GM21447 (cell line): ENCODE measurements around the gene NSMF.

Experiments
- ATAC-seq: cut with Tn5 transposase; IDR thresholded peaks from one replicate; pipeline ENCODE4 v1.9.1; 2021; ENCODE audit not compliant: unreplicated experiment

Gene NSMF

DNA sequence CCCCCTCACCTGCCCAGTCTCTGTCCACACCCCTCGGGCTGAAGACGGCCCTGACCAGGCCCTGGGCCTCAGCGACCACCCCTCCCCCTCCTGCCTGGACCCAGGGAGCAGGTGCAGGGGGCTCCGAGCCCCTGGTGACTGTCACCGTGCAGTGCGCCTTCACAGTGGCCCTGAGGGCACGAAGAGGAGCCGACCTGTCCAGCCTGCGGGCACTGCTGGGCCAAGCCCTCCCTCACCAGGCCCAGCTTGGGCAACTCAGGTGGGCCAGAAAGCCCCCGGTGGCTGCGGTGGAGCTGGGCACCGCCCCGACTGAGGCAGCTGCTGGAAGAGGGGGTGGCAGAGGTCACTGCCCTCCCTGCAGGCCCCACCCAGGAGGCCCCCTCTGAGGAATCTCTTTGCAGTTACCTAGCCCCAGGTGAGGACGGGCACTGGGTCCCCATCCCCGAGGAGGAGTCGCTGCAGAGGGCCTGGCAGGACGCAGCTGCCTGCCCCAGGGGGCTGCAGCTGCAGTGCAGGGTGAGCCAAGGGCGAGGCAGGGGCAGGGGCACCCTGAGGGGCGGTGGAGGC is 25.7 kb downstream of the NSMF start:
- ATAC-seq, result no peak

- ATAC-seq, result no peak
These were observed 26.3 kb downstream of the NSMF start for GRCh38 chr9:137432687-137433348.

DNA sequence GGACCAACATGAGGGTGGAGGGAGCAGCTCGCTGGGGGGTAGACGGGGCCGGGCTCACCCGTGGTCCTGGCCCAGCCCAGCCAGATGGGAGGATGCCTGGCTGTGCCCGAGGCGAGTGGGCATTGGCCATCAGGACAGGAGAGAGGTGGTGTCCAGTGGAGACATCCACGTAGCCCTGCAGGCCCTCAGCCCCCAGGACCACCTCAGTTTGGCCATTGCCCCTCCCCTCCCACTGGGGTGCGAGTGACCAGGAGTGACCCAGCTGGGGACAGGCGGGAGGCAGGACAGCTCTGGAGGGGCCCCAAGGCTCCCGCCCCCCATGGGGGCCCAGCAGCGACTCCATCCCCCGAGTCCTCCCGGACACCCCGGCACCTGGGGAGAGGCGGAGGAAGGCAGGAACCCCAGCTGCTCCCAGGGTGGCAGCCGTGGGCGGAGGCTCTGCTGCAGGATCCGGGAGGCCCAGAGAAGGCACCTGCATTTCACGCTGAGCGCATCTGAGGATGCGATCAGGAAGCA is 27.7 kb downstream of the NSMF start:
- no peak for ATAC-seq

- no peak for ATAC-seq
These were observed 28.3 kb downstream of the NSMF start for GRCh38 chr9:137430723-137431415.

DNA sequence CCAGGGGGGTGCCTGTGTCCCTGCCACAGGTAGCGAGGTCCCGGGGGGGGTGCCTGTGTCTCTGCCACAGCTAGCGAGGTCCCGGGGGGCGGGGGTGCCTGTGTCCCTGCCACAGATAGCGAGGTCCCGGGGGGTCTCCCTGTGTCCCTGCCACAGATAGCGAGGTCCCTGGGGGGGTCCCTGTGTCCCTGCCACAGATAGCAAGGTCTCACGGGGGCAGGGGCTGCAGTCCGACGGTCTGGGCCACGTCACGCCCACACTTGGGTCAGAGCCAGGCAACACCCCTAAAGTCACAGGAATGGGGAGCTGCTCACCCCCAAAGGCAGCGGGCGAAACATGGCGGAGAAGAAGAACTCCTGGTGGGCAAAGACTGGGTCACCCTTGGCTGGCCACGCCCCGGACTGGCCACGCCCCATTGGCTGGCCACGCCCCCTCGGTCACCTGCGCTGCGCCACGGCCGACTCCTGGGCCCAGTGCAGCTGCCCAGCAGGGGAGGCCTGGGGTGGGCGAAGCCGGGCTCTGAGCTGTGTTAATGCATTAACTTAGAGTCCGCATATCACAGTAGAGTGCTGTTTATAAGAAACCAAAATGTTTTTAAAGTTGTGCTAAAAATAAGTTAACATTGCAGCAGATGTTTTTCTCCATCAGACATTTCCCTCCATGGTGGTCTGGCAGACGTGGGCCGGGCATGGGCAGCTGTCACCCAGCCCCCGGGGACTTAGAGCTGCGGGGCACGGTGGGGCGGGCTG is 29.0 kb downstream of the NSMF start:
- ATAC-seq, result no peak

GRCh38 chr9:137429546-137429890 is 29.6 kb downstream of the NSMF start:
- no peak for ATAC-seq

GRCh38 chr9:137428841-137429545 is 30.1 kb downstream of the NSMF start:
- no peak for ATAC-seq

- ATAC-seq, result no peak
These were observed 30.9 kb downstream of the NSMF start for GRCh38 chr9:137428311-137428630.

DNA sequence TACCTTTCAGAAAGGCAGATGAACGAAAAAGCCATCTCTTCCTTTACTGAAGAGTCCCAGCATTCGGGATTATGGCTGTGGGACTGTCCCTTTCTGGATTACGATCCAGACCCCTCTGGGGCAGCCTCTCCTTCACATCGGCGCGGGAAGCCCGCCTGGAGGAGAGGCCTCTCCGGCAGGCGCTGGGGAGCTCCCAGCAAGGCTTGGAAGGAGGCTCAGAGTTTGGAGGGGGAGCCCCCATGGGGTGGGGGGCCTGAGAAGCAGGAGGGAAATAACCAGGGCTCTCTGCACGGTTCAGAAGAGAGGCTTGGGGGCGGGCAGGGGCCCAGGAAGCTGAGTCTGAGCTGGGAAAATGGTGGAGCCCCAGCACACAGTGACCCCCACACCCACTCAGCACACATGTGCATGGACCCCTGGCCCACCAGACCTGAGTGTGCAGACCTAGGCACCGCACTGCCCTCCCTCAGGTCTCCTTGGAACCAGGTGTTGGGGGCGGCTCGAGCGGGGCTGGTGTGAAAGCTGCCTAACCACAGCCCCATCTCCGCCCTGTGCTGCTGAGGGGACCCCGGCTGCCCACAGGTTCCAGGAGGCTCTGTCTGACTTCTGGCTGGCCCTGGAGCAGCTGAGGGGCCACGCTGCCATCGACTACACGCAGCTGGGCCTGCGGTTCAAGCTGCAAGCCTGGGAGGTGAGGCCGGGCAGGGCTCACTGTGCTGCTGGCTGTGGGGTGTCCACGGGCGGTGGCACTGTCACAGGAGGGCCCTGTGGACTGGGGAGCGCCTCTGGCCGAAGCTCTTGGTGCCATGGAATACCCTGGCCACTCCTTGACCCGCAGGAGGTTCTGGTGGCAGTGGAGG is 31.5 kb downstream of the NSMF start:
- no peak for ATAC-seq

DNA sequence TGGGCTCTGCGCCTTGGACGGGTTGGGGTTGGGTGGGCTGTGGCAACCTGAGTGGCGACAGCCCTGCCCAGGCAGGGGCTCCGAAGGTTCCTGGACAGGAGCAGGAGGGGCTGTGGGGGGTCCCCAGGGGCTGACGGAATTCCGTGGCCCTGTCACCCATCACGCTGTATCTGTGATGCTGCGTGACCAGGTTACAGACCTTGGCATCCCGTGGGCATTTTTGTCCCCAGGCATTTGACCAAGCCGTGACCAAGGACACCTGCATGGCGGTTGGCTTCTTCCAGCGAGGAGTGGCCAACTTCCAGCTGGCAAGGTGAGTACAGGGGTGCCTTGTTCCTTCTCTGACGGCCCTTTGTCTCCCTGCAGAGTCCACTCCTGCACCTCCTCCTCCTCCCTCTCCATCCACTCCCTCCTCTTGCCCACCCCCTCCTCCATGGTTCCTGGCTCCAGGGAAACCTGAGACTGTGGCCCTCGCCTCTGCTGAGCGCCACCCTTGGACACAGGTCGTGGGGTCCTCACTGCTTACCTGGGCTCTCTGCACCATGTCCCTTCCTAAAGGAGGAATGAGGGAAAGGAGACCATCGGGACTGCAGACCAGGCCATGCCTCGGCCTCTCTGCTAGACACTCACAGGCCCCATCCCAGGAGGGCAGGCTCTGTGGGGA is 33.0 kb downstream of the NSMF start:
- ATAC-seq, result no peak

GRCh38 chr9:137423514-137424291 is 35.4 kb downstream of the NSMF start:
- no peak for ATAC-seq

DNA sequence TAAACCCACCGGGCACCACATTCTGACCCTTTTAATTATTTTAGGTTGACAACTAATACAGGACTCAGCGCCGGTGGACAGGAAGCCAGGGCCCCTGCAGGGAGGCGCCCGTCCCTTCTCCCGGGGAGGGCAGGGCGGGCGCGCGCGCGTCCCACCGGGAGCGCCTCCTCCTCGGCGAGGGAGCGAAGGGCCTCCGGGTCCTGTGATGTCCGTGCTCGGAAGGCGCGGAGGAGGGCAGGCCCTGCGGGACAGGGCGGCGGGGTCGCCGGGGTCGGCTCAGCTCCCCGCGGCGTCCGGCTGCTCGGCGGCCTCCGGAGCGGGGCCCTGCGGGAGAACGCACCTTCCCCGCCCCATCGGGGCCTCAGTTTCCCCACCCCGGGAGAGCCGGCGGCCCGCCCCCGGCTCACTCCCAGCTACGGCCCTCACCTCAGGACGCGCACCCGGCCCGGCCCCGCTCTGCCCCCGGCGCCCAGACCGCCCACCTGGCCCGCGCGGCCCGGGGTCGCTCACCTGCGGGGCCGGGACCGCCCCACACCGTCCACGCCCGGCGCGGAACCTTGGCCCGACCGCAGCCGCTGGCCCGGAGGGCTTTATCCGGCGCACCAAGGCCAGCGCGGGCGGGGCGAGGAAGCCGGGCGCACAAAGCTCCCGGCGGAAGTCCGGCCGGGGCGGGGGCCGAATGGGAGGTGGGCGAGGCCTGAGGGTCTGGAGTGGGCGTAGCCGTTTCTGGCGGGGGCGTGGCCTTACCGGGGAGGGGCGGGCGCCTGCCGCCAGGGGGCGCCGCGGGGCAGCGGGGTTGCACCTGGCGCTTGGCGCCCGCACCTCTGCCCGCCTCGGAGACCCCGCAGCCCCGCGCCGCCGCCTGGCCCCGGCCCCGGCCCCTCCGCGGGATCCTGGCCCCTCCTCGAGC is 36.3 kb downstream of the NSMF start, which contains the start of the genes EXD3 and NOXA1:
Gene EXD3, minus strand, starts transcription at position 559 of the 910 bp plus-strand sequence. CDS start 27,805 bp downstream, outside the sequence.
Gene NOXA1, plus strand, starts transcription at position 790 of the 910 bp plus-strand sequence. CDS start 137 bp downstream, outside the sequence.
- peak; percentile 76 for ATAC-seq

DNA sequence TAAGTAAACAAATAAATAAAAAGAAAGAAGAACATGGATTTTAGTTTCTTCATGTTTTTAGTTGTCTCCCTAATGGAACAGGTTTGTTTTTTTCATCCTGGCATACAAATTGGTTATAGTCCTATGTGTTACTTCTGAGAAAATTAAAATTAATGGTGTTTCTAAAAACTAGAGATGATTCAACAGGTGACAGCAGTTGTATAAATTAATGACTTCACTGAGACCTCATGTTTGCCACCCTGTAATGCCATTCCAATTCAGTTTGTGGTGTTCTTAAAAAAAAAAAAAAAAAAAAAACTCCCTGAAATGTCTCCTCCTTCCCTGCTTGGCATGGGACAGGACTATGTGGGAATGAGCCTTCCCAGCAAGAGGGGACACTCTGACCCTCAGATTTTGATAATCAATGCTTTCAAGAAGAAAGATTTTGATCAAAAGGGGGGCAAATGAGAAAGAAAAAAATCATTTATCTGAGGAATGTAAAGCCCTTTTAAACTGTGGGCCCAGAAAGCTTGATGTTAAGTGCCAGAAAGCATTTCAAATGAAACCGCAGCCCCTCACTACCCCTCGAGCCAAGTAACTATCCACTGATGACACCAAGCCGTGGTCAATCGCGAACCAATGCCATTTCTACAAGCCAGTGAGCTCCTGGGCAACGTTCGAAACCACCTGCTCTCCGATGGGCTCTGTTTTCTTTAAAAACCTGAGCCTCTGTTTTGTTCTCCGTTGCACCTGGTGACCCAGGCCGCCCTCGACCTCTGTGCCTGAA is 37.1 kb downstream of the NSMF start:
- no peak for ATAC-seq

DNA sequence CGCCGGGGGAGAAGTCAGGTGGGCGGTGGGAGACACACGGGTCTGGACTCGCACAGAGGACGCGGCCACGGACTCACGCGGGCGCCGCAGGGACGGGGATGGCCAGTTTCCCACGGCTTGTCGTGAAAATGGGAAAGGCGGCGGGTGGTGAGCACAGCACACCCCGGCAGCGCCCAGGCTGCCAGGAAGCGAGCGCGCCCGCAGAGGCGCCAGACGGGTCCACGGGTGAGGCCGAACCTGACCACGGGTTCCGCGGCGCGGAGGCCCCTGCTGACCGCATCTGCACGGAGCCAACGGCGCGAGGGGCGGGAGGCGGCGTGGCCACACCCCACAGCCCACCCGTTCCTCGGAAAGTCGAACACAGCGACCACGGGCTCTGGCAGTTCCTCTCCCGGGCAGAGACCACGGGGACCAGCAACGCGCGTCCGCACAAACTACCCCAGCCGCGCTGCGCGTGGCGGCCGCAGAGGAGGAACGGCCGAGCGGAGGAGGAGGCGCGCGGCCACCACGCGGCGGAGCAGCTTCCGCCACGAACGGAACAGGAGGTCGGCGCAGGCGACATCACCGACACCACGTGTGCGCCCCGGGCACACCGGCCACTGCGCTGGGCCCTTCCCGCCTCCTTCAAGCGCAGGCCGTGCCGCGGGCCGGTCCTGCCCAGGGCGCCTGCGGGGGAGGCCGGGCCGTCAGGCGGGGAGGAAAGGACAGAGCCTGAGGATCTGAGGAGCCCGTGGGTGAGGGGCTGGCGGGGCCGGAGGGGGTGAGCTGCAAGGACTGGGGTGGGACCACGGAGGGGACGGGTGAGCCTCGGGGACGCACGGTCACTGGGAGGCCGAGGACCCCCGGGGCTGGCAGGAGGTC is 41.7 kb downstream of the NSMF start:
- no peak for ATAC-seq

GRCh38 chr9:137416563-137417151 is 42.5 kb downstream of the NSMF start:
- no peak for ATAC-seq
